ENCODE measurements around the gene ACER1.

Gene ACER1

DNA sequence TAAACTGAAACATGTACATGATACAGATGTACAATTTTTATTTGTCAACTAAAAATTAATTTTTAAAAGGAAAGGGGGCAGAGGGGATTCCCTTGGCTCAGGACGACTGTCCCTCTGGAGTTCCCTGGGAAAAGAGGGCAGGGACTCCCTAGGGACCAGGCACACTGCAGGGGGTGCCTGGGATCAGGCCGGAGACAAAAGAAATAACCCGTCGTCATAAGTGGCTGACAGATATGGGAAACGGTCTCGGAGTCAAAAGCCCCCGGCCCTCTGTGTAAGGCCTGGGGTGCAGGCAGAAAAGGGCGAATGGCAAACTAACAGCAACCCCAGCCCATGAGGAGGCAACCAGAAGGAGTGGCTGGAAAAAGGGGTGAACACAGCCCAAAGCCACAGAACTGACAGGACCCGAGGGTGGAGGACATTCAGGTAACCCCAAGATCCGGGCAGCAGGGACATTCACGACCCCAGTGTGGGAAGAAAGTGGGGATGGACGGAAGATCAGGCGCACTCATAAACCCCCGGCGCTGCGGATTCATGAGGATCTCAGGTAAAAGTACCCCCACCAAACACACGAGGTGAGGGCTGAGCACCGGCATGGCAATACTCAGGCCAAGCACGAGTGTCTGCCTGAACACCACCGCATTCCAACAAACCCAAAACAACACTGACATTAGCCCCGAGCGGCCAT lies 60.4 kb downstream of the ACER1 start:
- TF ChIP-seq FOXP2 (optimal IDR thresholded peaks at IDR 0.05; ENCODE audit: borderline replicate concordance, extremely low read depth, extremely low read length, insufficient read depth) (no peak), SIN3A (IDR thresholded peaks at IDR 0.05; ENCODE audit: borderline replicate concordance, insufficient read depth, low read length) (no peak), POLR2AphosphoS5 (IDR thresholded peaks at IDR 0.05; ENCODE audit: low read depth, low read length) (no peak), TAF1 (IDR thresholded peaks at IDR 0.05; ENCODE audit: borderline replicate concordance, insufficient read depth, low read length) (no peak)
- TF ChIP-seq, protein P1, sequence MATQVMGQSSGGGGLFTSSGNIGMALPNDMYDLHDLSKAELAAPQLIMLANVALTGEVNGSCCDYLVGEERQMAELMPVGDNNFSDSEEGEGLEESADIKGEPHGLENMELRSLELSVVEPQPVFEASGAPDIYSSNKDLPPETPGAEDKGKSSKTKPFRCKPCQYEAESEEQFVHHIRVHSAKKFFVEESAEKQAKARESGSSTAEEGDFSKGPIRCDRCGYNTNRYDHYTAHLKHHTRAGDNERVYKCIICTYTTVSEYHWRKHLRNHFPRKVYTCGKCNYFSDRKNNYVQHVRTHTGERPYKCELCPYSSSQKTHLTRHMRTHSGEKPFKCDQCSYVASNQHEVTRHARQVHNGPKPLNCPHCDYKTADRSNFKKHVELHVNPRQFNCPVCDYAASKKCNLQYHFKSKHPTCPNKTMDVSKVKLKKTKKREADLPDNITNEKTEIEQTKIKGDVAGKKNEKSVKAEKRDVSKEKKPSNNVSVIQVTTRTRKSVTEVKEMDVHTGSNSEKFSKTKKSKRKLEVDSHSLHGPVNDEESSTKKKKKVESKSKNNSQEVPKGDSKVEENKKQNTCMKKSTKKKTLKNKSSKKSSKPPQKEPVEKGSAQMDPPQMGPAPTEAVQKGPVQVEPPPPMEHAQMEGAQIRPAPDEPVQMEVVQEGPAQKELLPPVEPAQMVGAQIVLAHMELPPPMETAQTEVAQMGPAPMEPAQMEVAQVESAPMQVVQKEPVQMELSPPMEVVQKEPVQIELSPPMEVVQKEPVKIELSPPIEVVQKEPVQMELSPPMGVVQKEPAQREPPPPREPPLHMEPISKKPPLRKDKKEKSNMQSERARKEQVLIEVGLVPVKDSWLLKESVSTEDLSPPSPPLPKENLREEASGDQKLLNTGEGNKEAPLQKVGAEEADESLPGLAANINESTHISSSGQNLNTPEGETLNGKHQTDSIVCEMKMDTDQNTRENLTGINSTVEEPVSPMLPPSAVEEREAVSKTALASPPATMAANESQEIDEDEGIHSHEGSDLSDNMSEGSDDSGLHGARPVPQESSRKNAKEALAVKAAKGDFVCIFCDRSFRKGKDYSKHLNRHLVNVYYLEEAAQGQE (IDR thresholded peaks at IDR 0.05; ENCODE audit: insufficient read depth in 1 of 2, low read depth in 2 of 2, low read length in 2 of 2): no peak

DNA sequence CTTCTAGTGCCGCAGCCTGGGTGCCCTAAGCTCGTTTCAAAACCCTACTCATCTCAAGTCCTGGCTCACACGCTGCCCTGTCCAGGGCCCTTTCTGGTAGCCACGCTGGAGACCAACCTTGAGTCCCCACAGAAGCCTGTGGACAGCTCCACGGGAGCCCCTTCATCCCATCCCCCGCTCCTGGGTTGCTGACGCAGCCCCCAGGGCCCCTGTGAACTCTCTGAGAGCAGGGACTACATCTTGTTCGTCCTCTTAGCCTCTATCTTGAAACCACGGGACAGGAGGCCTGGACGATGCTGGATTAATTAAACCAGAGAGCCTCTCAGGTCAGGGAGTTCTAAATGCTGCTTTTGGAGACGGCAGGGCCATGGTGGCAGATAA lies 61.0 kb downstream of the ACER1 start:
- TF ChIP-seq POLR2AphosphoS5 (IDR thresholded peaks at IDR 0.05; ENCODE audit: low read depth, low read length): no peak
- TF ChIP-seq FOXP2 (optimal IDR thresholded peaks at IDR 0.05; ENCODE audit: borderline replicate concordance, extremely low read depth, extremely low read length, insufficient read depth): no peak
- TF ChIP-seq, protein P1 (IDR thresholded peaks at IDR 0.05; ENCODE audit: insufficient read depth in 1 of 2, low read depth in 2 of 2, low read length in 2 of 2): peak in 1 of 2 experiments; percentile 58; a peak in 1 of 4 replicates
- no peak for TF ChIP-seq SIN3A (IDR thresholded peaks at IDR 0.05; ENCODE audit: borderline replicate concordance, insufficient read depth, low read length)

GRCh38 chr19:6271721-6272410 lies 61.5 kb downstream of the ACER1 start:
- TF ChIP-seq FOXP2 (optimal IDR thresholded peaks at IDR 0.05; ENCODE audit: borderline replicate concordance, extremely low read depth, extremely low read length, insufficient read depth) (no peak), SIN3A (IDR thresholded peaks at IDR 0.05; ENCODE audit: borderline replicate concordance, insufficient read depth, low read length) (no peak), TAF1 (IDR thresholded peaks at IDR 0.05; ENCODE audit: borderline replicate concordance, insufficient read depth, low read length) (no peak)

DNA sequence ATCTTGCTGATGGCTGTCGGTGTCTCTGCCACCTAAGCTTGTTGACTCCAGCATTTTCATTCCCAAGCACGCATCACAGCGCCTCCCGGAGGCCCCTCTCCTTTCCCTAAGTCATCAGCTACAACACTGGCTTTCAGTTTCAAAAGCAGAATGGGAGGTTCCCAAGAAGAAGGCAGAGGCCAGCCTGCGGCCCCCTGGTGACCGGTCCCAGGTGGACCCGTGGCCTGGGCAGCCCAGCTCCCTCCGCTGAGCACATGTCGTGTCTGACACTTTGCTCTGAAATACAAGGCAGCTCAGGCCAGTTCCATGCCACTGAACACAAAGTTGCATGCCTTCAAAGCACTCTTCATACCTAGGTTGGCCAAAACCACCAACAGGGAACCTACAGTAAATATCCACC lies 62.2 kb downstream of the ACER1 start:
- TF ChIP-seq FOXP2 (optimal IDR thresholded peaks at IDR 0.05; ENCODE audit: borderline replicate concordance, extremely low read depth, extremely low read length, insufficient read depth) (no peak), TAF1 (IDR thresholded peaks at IDR 0.05; ENCODE audit: borderline replicate concordance, insufficient read depth, low read length) (no peak), POLR2AphosphoS5 (IDR thresholded peaks at IDR 0.05; ENCODE audit: low read depth, low read length) (no peak), SIN3A (IDR thresholded peaks at IDR 0.05; ENCODE audit: borderline replicate concordance, insufficient read depth, low read length) (no peak)
- TF ChIP-seq, protein P1 (IDR thresholded peaks at IDR 0.05; ENCODE audit: insufficient read depth in 1 of 2, low read depth in 2 of 2, low read length in 2 of 2): no peak

- TF ChIP-seq POLR2AphosphoS5 (IDR thresholded peaks at IDR 0.05; ENCODE audit: low read depth, low read length) (no peak), TAF1 (IDR thresholded peaks at IDR 0.05; ENCODE audit: borderline replicate concordance, insufficient read depth, low read length) (no peak), SIN3A (IDR thresholded peaks at IDR 0.05; ENCODE audit: borderline replicate concordance, insufficient read depth, low read length) (no peak), FOXP2 (optimal IDR thresholded peaks at IDR 0.05; ENCODE audit: borderline replicate concordance, extremely low read depth, extremely low read length, insufficient read depth) (no peak)
- TF ChIP-seq, protein P1 (IDR thresholded peaks at IDR 0.05; ENCODE audit: insufficient read depth in 1 of 2, low read depth in 2 of 2, low read length in 2 of 2): no peak
These were observed 62.6 kb downstream of the ACER1 start for GRCh38 chr19:6270822-6271221.
